Smooth muscle cell (in vitro differentiated cells): ENCODE data around the gene BBS7. TPM values are rescaled to one million over a fixed set of nuclear protein-coding genes. Genes with fewer than 3 reads are reported as not detected.

Experiments
- DNase-seq: peaks from one replicate; lab custom pipeline; 2025; ENCODE audit not compliant: unreplicated experiment; lab: John Stamatoyannopoulos, UW
- H2AFZ ChIP-seq: fragments of 200-600 bp; sonication (generic); 2 replicates; pipeline ENCODE4 v1.6.0; 2016; ENCODE audit warnings: antibody characterized with exemption, low read depth, mild to moderate bottlenecking
- H3F3A ChIP-seq: fragments of 200-600 bp; sonication (generic); 2 replicates; pipeline ENCODE4 v1.6.0; 2017; ENCODE audit warnings: antibody characterized with exemption, low read depth
- H3K27ac ChIP-seq: fragments of 200-600 bp; sonication (generic); 2 replicates; pipeline ENCODE4 v1.5.1; 2016; ENCODE audit warnings: low read depth, mild to moderate bottlenecking
- H3K27me3 ChIP-seq: fragments of 200-600 bp; sonication (generic); 2 replicates; pipeline ENCODE4 v1.6.1; 2016; ENCODE audit warnings: low read depth, mild to moderate bottlenecking
- H3K36me3 ChIP-seq: fragments of 200-600 bp; sonication (generic); 2 replicates; pipeline ENCODE4 v1.5.1; 2016; ENCODE audit warnings: low read depth
- H3K4me1 ChIP-seq: fragments of 200-600 bp; sonication (generic); 2 replicates; pipeline ENCODE4 v1.5.1; 2016; ENCODE audit warnings: low read depth
- H3K4me2 ChIP-seq: fragments of 200-600 bp; sonication (generic); 2 replicates; pipeline ENCODE4 v1.6.0; 2016; ENCODE audit warnings: mild to moderate bottlenecking
- H3K4me3 ChIP-seq: fragments of 200-600 bp; sonication (generic); 2 replicates; pipeline ENCODE4 v1.5.1; 2016; ENCODE audit warnings: mild to moderate bottlenecking
- H3K79me2 ChIP-seq: fragments of 200-600 bp; sonication (generic); 2 replicates; pipeline ENCODE4 v1.6.0; 2016; ENCODE audit warnings: low read depth, mild to moderate bottlenecking
- H3K9ac ChIP-seq: fragments of 200-600 bp; sonication (generic); 2 replicates; pipeline ENCODE4 v1.6.0; 2016; ENCODE audit warnings: low read depth
- H3K9me3 ChIP-seq: fragments of 200-600 bp; sonication (generic); replicated peaks from 2 replicates; pipeline ENCODE4 v1.5.1; 2016; ENCODE audit warnings: low read depth
- H4K20me1 ChIP-seq: fragments of 200-600 bp; sonication (generic); 2 replicates; pipeline ENCODE4 v1.6.0; 2016; ENCODE audit warnings: low read depth
- WGBS: methylation state at CpG from one replicate; pipeline ENCODE4 v1.1.7; 2016; ENCODE audit warnings: low lambda C conversion rate; 5-methylcytosine and 5-hydroxymethylcytosine counted together
- polyA plus RNA-seq: library from polyadenylated mRNA; unstranded; fragments of >200 nt; fragmentation: Nextera tagmentation; extraction: Ambion mirVana; gene quantifications from 2 replicates; pipeline ENCODE4 v1.2.1, GENCODE V29; 2016
- total RNA-seq: library from RNA; depleted of rRNA; stranded (reverse); fragments of >200 nt; gene quantifications from 2 replicates; pipeline ENCODE4 v1.2.3, GENCODE V29; 2014
- TF ChIP-seq, protein P1 (sequence below): fragments of 200-600 bp; sonication (generic); IDR thresholded peaks from 2 replicates; pipeline ENCODE4 v1.5.1; 2017; ENCODE audit warnings: borderline replicate concordance, mild to moderate bottlenecking, antibody characterized with exemption; ENCODE audit not compliant: insufficient read depth, poor library complexity, severe bottlenecking

Gene BBS7
- total and polyA plus RNA-seq, 2 experiments from 2014 or later = 16.7 to 17.7 TPM

DNA sequence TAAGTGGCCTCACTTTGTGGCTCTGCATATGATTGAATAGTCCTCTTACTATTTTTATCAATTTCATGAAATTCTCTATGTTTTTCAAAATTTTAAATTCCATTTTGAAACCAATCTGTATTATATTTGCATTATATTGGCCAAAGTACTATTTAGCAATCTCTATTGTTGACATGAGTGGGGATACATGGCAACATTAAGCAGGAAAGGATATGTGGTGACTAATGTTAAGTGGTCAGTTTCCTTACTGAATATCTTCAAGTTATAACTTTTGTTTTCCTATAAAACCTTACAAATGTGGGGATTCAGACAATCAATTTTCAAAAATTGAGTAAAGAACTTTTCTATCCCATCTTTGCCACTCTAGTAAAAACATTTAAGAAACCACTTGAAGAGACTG, 10.2 kb downstream of the BBS7 start:
- H3K9me3 ChIP-seq = no peaks in the 10 kb centered on the region
- no peak overlapping the region for H3K4me2 ChIP-seq
- H3K36me3 ChIP-seq = peaks cover 3% of the 10 kb centered on the region
- no peak overlapping the region for H3K4me3 ChIP-seq
- H3K9ac ChIP-seq = no peak overlapping the region
- no peaks in the 10 kb centered on the region for H3F3A ChIP-seq
- no peak for DNase-seq
- no peaks in the 10 kb centered on the region for H3K79me2 ChIP-seq
- no peaks in the 10 kb centered on the region for H3K27me3 ChIP-seq
- no peak overlapping the region for H2AFZ ChIP-seq
- no peak overlapping the region for H3K27ac ChIP-seq
- no peaks in the 10 kb centered on the region for H4K20me1 ChIP-seq
- TF ChIP-seq, protein P1, sequence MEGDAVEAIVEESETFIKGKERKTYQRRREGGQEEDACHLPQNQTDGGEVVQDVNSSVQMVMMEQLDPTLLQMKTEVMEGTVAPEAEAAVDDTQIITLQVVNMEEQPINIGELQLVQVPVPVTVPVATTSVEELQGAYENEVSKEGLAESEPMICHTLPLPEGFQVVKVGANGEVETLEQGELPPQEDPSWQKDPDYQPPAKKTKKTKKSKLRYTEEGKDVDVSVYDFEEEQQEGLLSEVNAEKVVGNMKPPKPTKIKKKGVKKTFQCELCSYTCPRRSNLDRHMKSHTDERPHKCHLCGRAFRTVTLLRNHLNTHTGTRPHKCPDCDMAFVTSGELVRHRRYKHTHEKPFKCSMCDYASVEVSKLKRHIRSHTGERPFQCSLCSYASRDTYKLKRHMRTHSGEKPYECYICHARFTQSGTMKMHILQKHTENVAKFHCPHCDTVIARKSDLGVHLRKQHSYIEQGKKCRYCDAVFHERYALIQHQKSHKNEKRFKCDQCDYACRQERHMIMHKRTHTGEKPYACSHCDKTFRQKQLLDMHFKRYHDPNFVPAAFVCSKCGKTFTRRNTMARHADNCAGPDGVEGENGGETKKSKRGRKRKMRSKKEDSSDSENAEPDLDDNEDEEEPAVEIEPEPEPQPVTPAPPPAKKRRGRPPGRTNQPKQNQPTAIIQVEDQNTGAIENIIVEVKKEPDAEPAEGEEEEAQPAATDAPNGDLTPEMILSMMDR = no peak
- H3K4me1 ChIP-seq = no peaks in the 10 kb centered on the region

DNA sequence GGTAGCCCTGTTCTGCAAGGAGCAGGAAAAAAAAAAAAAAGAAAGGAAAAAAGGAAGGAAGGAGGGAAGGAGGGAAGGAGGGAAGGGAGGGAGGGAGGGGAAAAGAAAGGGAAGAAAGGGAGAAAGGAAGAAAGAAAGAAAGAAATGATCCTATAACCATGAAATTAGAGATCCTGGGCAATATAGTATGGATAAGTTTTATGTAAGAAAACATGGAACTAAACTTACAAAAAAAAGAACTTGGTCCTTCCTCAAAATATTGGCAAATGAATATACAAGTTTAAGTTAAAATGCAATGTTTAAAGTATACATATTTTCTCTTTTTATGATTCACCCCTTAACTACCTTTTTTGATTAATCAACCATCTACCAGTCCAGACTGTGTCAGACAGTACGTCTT, 18.9 kb downstream of the BBS7 start:
- Histone ChIP-seq H3K4me2 (no peak overlapping the region), H3K4me1 (no peaks in the 10 kb centered on the region), H2AFZ (no peak overlapping the region), H3K36me3 (peaks cover 5% of the 10 kb centered on the region), H4K20me1 (no peaks in the 10 kb centered on the region), H3K27me3 (no peaks in the 10 kb centered on the region), H3K27ac (no peak overlapping the region), H3K9ac (no peak overlapping the region), H3K9me3 (no peaks in the 10 kb centered on the region), H3K4me3 (no peak overlapping the region), H3F3A (no peaks in the 10 kb centered on the region), H3K79me2 (no peaks in the 10 kb centered on the region)
- TF ChIP-seq, protein P1 = no peak
- 97% methylated on average over 1 of the region's 1 CpG for WGBS
- DNase-seq = no peak

DNA sequence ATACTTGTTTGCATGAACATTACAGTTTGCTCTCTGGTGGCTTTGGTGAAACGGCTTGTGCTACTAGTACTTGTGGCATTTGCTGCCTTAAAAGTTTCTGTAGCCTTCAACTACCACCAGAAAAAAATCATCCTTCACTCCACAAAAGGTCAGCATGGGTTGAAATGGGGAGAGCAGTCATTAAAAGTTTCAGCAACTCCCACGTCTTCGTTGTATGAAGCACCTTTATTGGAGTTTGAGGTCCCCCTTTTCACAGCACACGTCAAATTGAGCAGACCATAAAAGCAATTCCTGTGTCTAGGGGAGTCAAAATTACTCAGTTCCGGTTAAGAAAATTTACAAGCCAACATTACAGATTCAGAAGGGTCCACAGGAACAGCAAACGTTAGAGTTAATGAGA, 23.6 kb downstream of the BBS7 start:
- H3K36me3 ChIP-seq = peaks cover 16% of the 10 kb centered on the region

DNA sequence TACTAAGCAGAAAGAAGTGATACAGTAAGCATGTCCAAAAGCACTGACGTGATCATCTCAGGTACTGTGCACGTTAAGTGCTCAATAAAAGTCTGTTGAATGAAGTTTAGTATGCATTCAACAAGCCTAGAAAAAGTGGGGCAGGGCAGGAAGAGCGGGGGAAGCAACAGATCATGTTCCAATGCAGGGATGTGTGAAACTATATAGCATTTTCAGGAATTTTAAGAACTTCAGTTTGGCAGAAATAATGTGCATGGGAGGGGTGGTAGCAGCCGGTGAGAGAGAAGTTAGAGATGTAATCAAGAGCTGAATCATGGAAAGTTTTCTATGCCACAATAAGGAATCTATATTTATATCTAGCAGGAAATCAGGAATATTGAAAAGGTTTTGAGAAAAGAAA, 27.4 kb downstream of the BBS7 start:
- no peak overlapping the region for H2AFZ ChIP-seq
- H3F3A ChIP-seq = no peaks in the 10 kb centered on the region
- H3K4me3 ChIP-seq = no peak overlapping the region
- H3K36me3 ChIP-seq = peaks cover 11% of the 10 kb centered on the region
- no peaks in the 10 kb centered on the region for H3K27me3 ChIP-seq
- no peak for DNase-seq
- no peak overlapping the region for H3K27ac ChIP-seq
- no peaks in the 10 kb centered on the region for H4K20me1 ChIP-seq
- H3K9me3 ChIP-seq = no peaks in the 10 kb centered on the region
- H3K4me2 ChIP-seq = no peak overlapping the region
- H3K9ac ChIP-seq = no peak overlapping the region
- no peaks in the 10 kb centered on the region for H3K79me2 ChIP-seq
- no peaks in the 10 kb centered on the region for H3K4me1 ChIP-seq
- 96% methylated on average over 4 of the region's 4 CpGs for WGBS
- TF ChIP-seq, protein P1 = no peak

More for the DNA sequence above, 23.6 kb downstream of the BBS7 start:
- Histone ChIP-seq H3K79me2 (no peaks in the 10 kb centered on the region), H3K9me3 (no peaks in the 10 kb centered on the region), H3K4me2 (no peak overlapping the region), H3F3A (no peaks in the 10 kb centered on the region), H3K9ac (no peak overlapping the region), H3K27me3 (no peaks in the 10 kb centered on the region), H2AFZ (no peak overlapping the region), H3K27ac (no peak overlapping the region), H3K4me3 (no peak overlapping the region), H3K4me1 (no peaks in the 10 kb centered on the region), H4K20me1 (no peaks in the 10 kb centered on the region)
- 91% methylated on average over 6 of the region's 6 CpGs for WGBS
- TF ChIP-seq, protein P1 = no peak
- no peak for DNase-seq
